Esophagus muscularis mucosa (tissue), 3 donors: ENCODE measurements around the gene COLEC12.

Experiments
- POLR2AphosphoS5 ChIP-seq, 2 donors: sonication (generic); formaldehyde crosslinking; IDR thresholded peaks; one replicate each; pipeline ENCODE4 v1.6.1; 2017; ENCODE audit warnings: antibody characterized with exemption in 2 of 2
- TF ChIP-seq, protein P1 (sequence below), 3 experiments: fragments of 200-600 bp in 2 of 3; fragments of 450-650 bp in 1 of 3; sonication (generic) in 2 of 3; IDR thresholded peaks; one replicate each; pipeline ENCODE4 v1.5.1; 2017 to 2019; ENCODE audit warnings: antibody characterized with exemption in 3 of 3, mild to moderate bottlenecking in 2 of 3, moderate library complexity in 1 of 3

DNA sequence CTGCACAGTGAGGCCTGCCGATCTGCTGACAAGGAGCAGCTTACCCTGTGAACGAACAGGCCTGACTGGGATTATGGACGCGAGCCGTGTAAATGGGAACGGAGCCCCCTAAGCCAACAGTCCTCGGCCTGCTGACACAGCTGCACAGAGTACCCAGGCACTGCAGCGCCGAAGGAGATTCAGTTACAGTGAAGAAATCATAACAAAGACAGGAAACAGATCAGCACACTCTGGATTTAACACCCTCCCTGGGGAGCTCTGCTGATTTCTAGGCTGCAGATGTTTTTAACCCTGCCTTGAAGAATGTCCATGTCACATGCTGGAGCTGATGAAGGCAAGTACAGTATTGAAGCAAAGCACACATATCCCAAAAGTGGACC is 43.4 kb downstream of the COLEC12 start:
- TF ChIP-seq, protein P1, sequence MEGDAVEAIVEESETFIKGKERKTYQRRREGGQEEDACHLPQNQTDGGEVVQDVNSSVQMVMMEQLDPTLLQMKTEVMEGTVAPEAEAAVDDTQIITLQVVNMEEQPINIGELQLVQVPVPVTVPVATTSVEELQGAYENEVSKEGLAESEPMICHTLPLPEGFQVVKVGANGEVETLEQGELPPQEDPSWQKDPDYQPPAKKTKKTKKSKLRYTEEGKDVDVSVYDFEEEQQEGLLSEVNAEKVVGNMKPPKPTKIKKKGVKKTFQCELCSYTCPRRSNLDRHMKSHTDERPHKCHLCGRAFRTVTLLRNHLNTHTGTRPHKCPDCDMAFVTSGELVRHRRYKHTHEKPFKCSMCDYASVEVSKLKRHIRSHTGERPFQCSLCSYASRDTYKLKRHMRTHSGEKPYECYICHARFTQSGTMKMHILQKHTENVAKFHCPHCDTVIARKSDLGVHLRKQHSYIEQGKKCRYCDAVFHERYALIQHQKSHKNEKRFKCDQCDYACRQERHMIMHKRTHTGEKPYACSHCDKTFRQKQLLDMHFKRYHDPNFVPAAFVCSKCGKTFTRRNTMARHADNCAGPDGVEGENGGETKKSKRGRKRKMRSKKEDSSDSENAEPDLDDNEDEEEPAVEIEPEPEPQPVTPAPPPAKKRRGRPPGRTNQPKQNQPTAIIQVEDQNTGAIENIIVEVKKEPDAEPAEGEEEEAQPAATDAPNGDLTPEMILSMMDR (IDR thresholded peaks at IDR 0.05), result no peak
- TF ChIP-seq POLR2AphosphoS5 (IDR thresholded peaks at IDR 0.05), result peak; percentile 11 to 34
